OCI-LY7 (cell line): Measurements from ENCODE around the gene MTERF4.

Source experiments
- EZH2phosphoT487 ChIP-seq: fragments of 200-600 bp; sonication (generic); IDR thresholded peaks from 2 replicates; pipeline ENCODE4 v1.6.1; 2018; ENCODE audit warnings: low read depth, borderline replicate concordance, mild to moderate bottlenecking, mixed run types, antibody characterized with exemption, low read length, moderate library complexity, mixed read lengths
- TF ChIP-seq, protein P1 (sequence below): fragments of 200-600 bp; sonication (generic); conservative IDR thresholded peaks from 2 replicates; pipeline ENCODE4 v1.5.1; 2014; ENCODE audit warnings: mild to moderate bottlenecking, antibody characterized with exemption, low read length, moderate library complexity, mixed read lengths

- TF ChIP-seq, protein P1, sequence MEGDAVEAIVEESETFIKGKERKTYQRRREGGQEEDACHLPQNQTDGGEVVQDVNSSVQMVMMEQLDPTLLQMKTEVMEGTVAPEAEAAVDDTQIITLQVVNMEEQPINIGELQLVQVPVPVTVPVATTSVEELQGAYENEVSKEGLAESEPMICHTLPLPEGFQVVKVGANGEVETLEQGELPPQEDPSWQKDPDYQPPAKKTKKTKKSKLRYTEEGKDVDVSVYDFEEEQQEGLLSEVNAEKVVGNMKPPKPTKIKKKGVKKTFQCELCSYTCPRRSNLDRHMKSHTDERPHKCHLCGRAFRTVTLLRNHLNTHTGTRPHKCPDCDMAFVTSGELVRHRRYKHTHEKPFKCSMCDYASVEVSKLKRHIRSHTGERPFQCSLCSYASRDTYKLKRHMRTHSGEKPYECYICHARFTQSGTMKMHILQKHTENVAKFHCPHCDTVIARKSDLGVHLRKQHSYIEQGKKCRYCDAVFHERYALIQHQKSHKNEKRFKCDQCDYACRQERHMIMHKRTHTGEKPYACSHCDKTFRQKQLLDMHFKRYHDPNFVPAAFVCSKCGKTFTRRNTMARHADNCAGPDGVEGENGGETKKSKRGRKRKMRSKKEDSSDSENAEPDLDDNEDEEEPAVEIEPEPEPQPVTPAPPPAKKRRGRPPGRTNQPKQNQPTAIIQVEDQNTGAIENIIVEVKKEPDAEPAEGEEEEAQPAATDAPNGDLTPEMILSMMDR = no peak
- no peak for TF ChIP-seq EZH2phosphoT487
These were observed 5.1 kb upstream of the MTERF4 start for GRCh38 chr2:241107031-241107783.
